Stimulated activated effector memory CD8-positive, alpha-beta T cell treated with anti-CD3 and anti-CD28 coated beads, Interleukin-12 subunit alpha, Interleukin-12 subunit beta, amount 100 ng/mL, for 72 hours (primary cell): ENCODE data around the gene RBM4B.

Experiments used
- ATAC-seq: fragments of 150-1000 bp; cut with Tn5 transposase; 2 replicates; pipeline ENCODE4 v1.10.0; 2021
- DNase-seq, 2 donors: peaks; one replicate each; pipeline ENCODE4 v3.0.0; 2021 to 2022; ENCODE audit warnings: low spot score in 2 of 2
- H3K27ac Mint-ChIP-seq: one replicate; pipeline ENCODE4 v1.8.0; 2022; ENCODE audit warnings: mild to moderate bottlenecking, mixed read lengths
- H3K36me3 Mint-ChIP-seq: one replicate; pipeline ENCODE4 v1.8.0; 2022; ENCODE audit warnings: mild to moderate bottlenecking, mixed read lengths
- H3K4me1 Mint-ChIP-seq: one replicate; pipeline ENCODE4 v1.8.0; 2022; ENCODE audit warnings: mixed read lengths
- H3K4me3 Mint-ChIP-seq: one replicate; pipeline ENCODE4 v1.8.0; 2022; ENCODE audit warnings: mild to moderate bottlenecking, mixed read lengths
- H3K9me3 Mint-ChIP-seq: one replicate; pipeline ENCODE4 v1.8.0; 2022; ENCODE audit warnings: mixed read lengths

Gene RBM4B

GRCh38 chr11:66685276-66686099 is 7.8 kb upstream of the RBM4B start:
- DNase-seq (no peak), ATAC-seq (no peak)
- H3K4me3 Mint-ChIP-seq = no peak overlapping the region
- H3K9me3 Mint-ChIP-seq = no peaks in the 10 kb centered on the region
- no peaks in the 10 kb centered on the region for H3K36me3 Mint-ChIP-seq
- peak overlapping the region; percentile 65 for H3K27ac Mint-ChIP-seq
- no peaks in the 10 kb centered on the region for H3K4me1 Mint-ChIP-seq

GRCh38 chr11:66684635-66685034 is 6.9 kb upstream of the RBM4B start:
- Mint-ChIP-seq H3K4me1 (no peaks in the 10 kb centered on the region), H3K9me3 (no peaks in the 10 kb centered on the region), H3K27ac (peak overlapping the region; percentile 65), H3K36me3 (no peaks in the 10 kb centered on the region), H3K4me3 (no peak overlapping the region)
- ATAC-seq (no peak), DNase-seq (no peak)

GRCh38 chr11:66683877-66684276 is 6.2 kb upstream of the RBM4B start:
- Mint-ChIP-seq H3K27ac (no peak overlapping the region), H3K9me3 (no peaks in the 10 kb centered on the region), H3K4me1 (no peaks in the 10 kb centered on the region), H3K4me3 (no peak overlapping the region), H3K36me3 (no peaks in the 10 kb centered on the region)
- DNase-seq (no peak), ATAC-seq (no peak)

- DNase-seq = no peak
These were observed 3.4 kb upstream of the RBM4B start for GRCh38 chr11:66680966-66681645.

GRCh38 chr11:66676931-66677598 is 622 bp downstream of the RBM4B start:
- Mint-ChIP-seq H3K4me3 (peak overlapping the region; percentile 90), H3K9me3 (no peaks in the 10 kb centered on the region), H3K36me3 (peaks cover 48% of the 10 kb centered on the region), H3K27ac (peak overlapping the region; percentile 99), H3K4me1 (peaks cover 37% of the 10 kb centered on the region)
- ATAC-seq (no peak), DNase-seq (no peak)

More at GRCh38 chr11:66680966-66681645, 3.4 kb upstream of the RBM4B start:
- peaks cover 23% of the 10 kb centered on the region for H3K4me1 Mint-ChIP-seq
- H3K4me3 Mint-ChIP-seq = no peak overlapping the region
- peaks cover 17% of the 10 kb centered on the region for H3K36me3 Mint-ChIP-seq
- ATAC-seq = no peak
- no peak overlapping the region for H3K27ac Mint-ChIP-seq
- no peaks in the 10 kb centered on the region for H3K9me3 Mint-ChIP-seq

GRCh38 chr11:66676282-66676919 is 1.3 kb downstream of the RBM4B start:
- Mint-ChIP-seq H3K27ac (peak overlapping the region; percentile 99), H3K4me1 (peaks cover 37% of the 10 kb centered on the region), H3K36me3 (peaks cover 48% of the 10 kb centered on the region), H3K9me3 (no peaks in the 10 kb centered on the region), H3K4me3 (peak overlapping the region; percentile 90)
- DNase-seq (no peak), ATAC-seq (no peak)

GRCh38 chr11:66674964-66675602 is 2.6 kb downstream of the RBM4B start:
- Mint-ChIP-seq H3K27ac (peak overlapping the region; percentile 44), H3K36me3 (peaks cover 58% of the 10 kb centered on the region), H3K9me3 (no peaks in the 10 kb centered on the region), H3K4me1 (peaks cover 42% of the 10 kb centered on the region), H3K4me3 (no peak overlapping the region)
- no peak for DNase-seq
- ATAC-seq = no peak

- DNase-seq (no peak), ATAC-seq (no peak)
- Mint-ChIP-seq H3K36me3 (peaks cover 75% of the 10 kb centered on the region), H3K9me3 (no peaks in the 10 kb centered on the region), H3K27ac (peak overlapping the region; percentile 68), H3K4me1 (peaks cover 22% of the 10 kb centered on the region), H3K4me3 (no peak overlapping the region)
These were observed 6.9 kb downstream of the RBM4B start for GRCh38 chr11:66670816-66671215.

GRCh38 chr11:66665369-66665768 is 12.3 kb downstream of the RBM4B start:
- Mint-ChIP-seq H3K36me3 (peaks cover 93% of the 10 kb centered on the region), H3K27ac (peak overlapping the region; percentile 73)

GRCh38 chr11:66663741-66664296 is 13.9 kb downstream of the RBM4B start:
- DNase-seq (no peak), ATAC-seq (no peak)
- H3K4me3 Mint-ChIP-seq = no peak overlapping the region
- peaks cover 20% of the 10 kb centered on the region for H3K4me1 Mint-ChIP-seq
- peaks cover 100% of the 10 kb centered on the region for H3K36me3 Mint-ChIP-seq
- peak overlapping the region; percentile 73 for H3K27ac Mint-ChIP-seq
- no peaks in the 10 kb centered on the region for H3K9me3 Mint-ChIP-seq

More at GRCh38 chr11:66665369-66665768, 12.3 kb downstream of the RBM4B start:
- Mint-ChIP-seq H3K4me3 (no peak overlapping the region), H3K9me3 (no peaks in the 10 kb centered on the region), H3K4me1 (peaks cover 12% of the 10 kb centered on the region)
- DNase-seq (no peak), ATAC-seq (no peak)

GRCh38 chr11:66659763-66660162 is 17.9 kb downstream of the RBM4B start:
- Mint-ChIP-seq H3K4me3 (no peak overlapping the region), H3K27ac (peak overlapping the region; percentile 4), H3K4me1 (peaks cover 13% of the 10 kb centered on the region), H3K9me3 (no peaks in the 10 kb centered on the region), H3K36me3 (peaks cover 100% of the 10 kb centered on the region)
- no peak for DNase-seq
- ATAC-seq = no peak

- Mint-ChIP-seq H3K27ac (peak overlapping the region; percentile 73), H3K4me1 (peaks cover 23% of the 10 kb centered on the region), H3K4me3 (no peak overlapping the region), H3K9me3 (no peaks in the 10 kb centered on the region), H3K36me3 (peaks cover 100% of the 10 kb centered on the region)
- DNase-seq (no peak), ATAC-seq (peak; percentile 57)
These were observed 24.6 kb downstream of the RBM4B start for GRCh38 chr11:66653123-66653522.

- peaks cover 100% of the 10 kb centered on the region for H3K36me3 Mint-ChIP-seq
- ATAC-seq = no peak
These were observed 25.0 kb downstream of the RBM4B start for GRCh38 chr11:66652651-66653050.

GRCh38 chr11:66651016-66651415 is 26.7 kb downstream of the RBM4B start:
- no peak overlapping the region for H3K4me3 Mint-ChIP-seq
- peaks cover 41% of the 10 kb centered on the region for H3K4me1 Mint-ChIP-seq
- H3K27ac Mint-ChIP-seq = no peak overlapping the region
- ATAC-seq (no peak), DNase-seq (no peak)
- no peaks in the 10 kb centered on the region for H3K9me3 Mint-ChIP-seq
- H3K36me3 Mint-ChIP-seq = peaks cover 100% of the 10 kb centered on the region

More at GRCh38 chr11:66652651-66653050, 25.0 kb downstream of the RBM4B start:
- Mint-ChIP-seq H3K4me3 (no peak overlapping the region), H3K9me3 (no peaks in the 10 kb centered on the region), H3K4me1 (peaks cover 24% of the 10 kb centered on the region), H3K27ac (peak overlapping the region; percentile 73)
- DNase-seq = no peak
